OCI-M2 (cell line): ENCODE results near the gene ZNF532.

Experiments
- DNase-seq: peaks from one replicate; lab custom pipeline; 2025; ENCODE audit not compliant: unreplicated experiment; lab: John Stamatoyannopoulos, UW

Gene ZNF532

GRCh38 chr18:59029663-59030429, 165.2 kb downstream of the ZNF532 start:
- no peak for DNase-seq

- no peak for DNase-seq
Measured at GRCh38 chr18:59032308-59032707, 167.6 kb downstream of the ZNF532 start.

- no peak for DNase-seq
Measured at GRCh38 chr18:59033359-59033758, 168.7 kb downstream of the ZNF532 start.

- DNase-seq: no peak
Measured at GRCh38 chr18:59033974-59034373, 169.3 kb downstream of the ZNF532 start.

DNA sequence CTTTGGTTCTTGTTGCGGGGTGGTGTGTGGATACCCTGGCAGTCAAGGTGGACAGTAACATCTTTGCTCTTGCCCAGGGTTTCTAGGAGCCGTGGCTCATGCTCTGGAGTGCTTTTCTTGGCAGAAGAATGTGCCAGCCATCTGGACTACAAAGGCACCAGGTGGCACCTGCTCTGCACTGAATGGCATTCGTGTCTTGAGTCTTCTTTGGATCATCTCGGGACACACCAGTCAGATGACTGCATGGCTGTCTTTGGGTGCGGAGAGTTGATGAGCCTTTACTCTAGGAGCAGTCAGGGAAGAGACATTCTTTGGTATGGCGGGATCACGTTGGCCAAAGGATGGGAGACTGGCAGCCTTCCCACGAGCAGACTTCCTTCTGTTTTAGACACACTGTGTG, 170.9 kb downstream of the ZNF532 start:
- DNase-seq: no peak
